CD14-positive monocyte (primary cell): Measurements from ENCODE around the gene RSPH3. TPM values are rescaled to one million over a fixed set of nuclear protein-coding genes. Genes with fewer than 3 reads are reported as not detected.
"Not testable (repeated sequence)": the region's sequence is repeated elsewhere in the genome, so short reads cannot be mapped to it uniquely, and the experiment has no call there.

Source experiments
- DNase-seq, 3 donors: peaks; one replicate each; pipeline ENCODE4 v3.0.0-alpha.2; 2011 to 2022
- H2AFZ ChIP-seq: 2 replicates; pipeline ENCODE4 v1.6.0; 2012; ENCODE audit warnings: mild to moderate bottlenecking, low read depth, low read length, inconsistent platforms; ENCODE audit not compliant: insufficient read depth, poor library complexity, severe bottlenecking
- H3K27ac ChIP-seq, 2 donors: 1 replicate in 1 of 2; 2 replicates in 1 of 2; pipeline ENCODE4 v1.5.1; 2012 to 2013; ENCODE audit warnings: low read length in 2 of 2, control low read depth in 1 of 2, inconsistent platforms in 1 of 2, low read depth in 1 of 2, mild to moderate bottlenecking in 1 of 2
- H3K27me3 ChIP-seq, 2 donors: one replicate each; pipeline versions ENCODE4 v1.6.0 to v1.6.1; 2011 to 2013; ENCODE audit warnings: low read length in 2 of 2; ENCODE audit not compliant: control insufficient read depth in 2 of 2, insufficient read depth in 2 of 2
- H3K36me3 ChIP-seq, 2 donors: replicated peaks in 1 of 2; 1 replicate in 1 of 2; 2 replicates in 1 of 2; pipeline versions ENCODE4 v1.5.1 to v1.6.1; 2012 to 2013; ENCODE audit warnings: low read length in 2 of 2, control low read depth in 1 of 2, inconsistent platforms in 1 of 2, mild to moderate bottlenecking in 1 of 2; ENCODE audit not compliant: insufficient read depth in 2 of 2, control insufficient read depth in 1 of 2
- H3K4me1 ChIP-seq, 2 donors: 1 replicate in 1 of 2; 2 replicates in 1 of 2; pipeline versions ENCODE4 v1.5.1 to v1.6.1; 2012 to 2013; ENCODE audit warnings: low read length in 2 of 2, control low read depth in 1 of 2, inconsistent platforms in 1 of 2, mild to moderate bottlenecking in 1 of 2, moderate library complexity in 1 of 2; ENCODE audit not compliant: insufficient read depth in 2 of 2, control insufficient read depth in 1 of 2
- H3K4me2 ChIP-seq: replicated peaks from 2 replicates; pipeline ENCODE3; 2012; ENCODE audit warnings: low read length, moderate library complexity, mild to moderate bottlenecking; ENCODE audit not compliant: poor library complexity, severe bottlenecking; ENCODE audit errors: extremely low read depth
- H3K4me3 ChIP-seq, 3 experiments: fragments of 200-600 bp in 1 of 3; sonication (generic) in 1 of 3; replicated peaks in 1 of 3; 1 replicate in 2 of 3; 2 replicates in 1 of 3; pipeline ENCODE4 v1.5.1; 2011 to 2013; ENCODE audit warnings: low read length in 3 of 3, mild to moderate bottlenecking in 3 of 3, control low read depth in 2 of 3, low read depth in 2 of 3, inconsistent platforms in 1 of 3, moderate library complexity in 1 of 3
- H3K79me2 ChIP-seq: 2 replicates; pipeline ENCODE4 v1.6.0; 2012; ENCODE audit warnings: mild to moderate bottlenecking, control low read depth, inconsistent platforms, low read length, moderate library complexity; ENCODE audit not compliant: insufficient read depth
- H3K9ac ChIP-seq: 2 replicates; pipeline ENCODE4 v1.6.0; 2017; ENCODE audit warnings: low read length, mild to moderate bottlenecking; ENCODE audit not compliant: insufficient read depth, poor library complexity, severe bottlenecking
- H3K9me3 ChIP-seq, 2 donors: replicated peaks in 1 of 2; 1 replicate in 1 of 2; 2 replicates in 1 of 2; pipeline versions ENCODE4 v1.5.1 to v1.6.1; 2012 to 2013; ENCODE audit warnings: low read length in 2 of 2, control low read depth in 1 of 2; ENCODE audit not compliant: control insufficient read depth in 1 of 2, insufficient read depth in 1 of 2
- H4K20me1 ChIP-seq: 2 replicates; pipeline ENCODE4 v1.6.0; 2012; ENCODE audit warnings: mild to moderate bottlenecking, low read length, control low read depth, moderate library complexity; ENCODE audit not compliant: insufficient read depth
- H3K27ac Mint-ChIP-seq, 7 donors: one replicate each; pipeline ENCODE4 v1.8.0; 2020; ENCODE audit warnings: mild to moderate bottlenecking in 7 of 7, mixed read lengths in 7 of 7, moderate library complexity in 6 of 7, inconsistent platforms in 2 of 7
- H3K27me3 Mint-ChIP-seq, 3 donors: one replicate each; pipeline ENCODE4 v1.8.0; 2021 to 2022; ENCODE audit warnings: low read depth in 3 of 3, mild to moderate bottlenecking in 3 of 3, mixed read lengths in 3 of 3, moderate library complexity in 3 of 3, inconsistent platforms in 1 of 3
- H3K36me3 Mint-ChIP-seq, 2 donors: one replicate each; pipeline ENCODE4 v1.8.0; 2020; ENCODE audit warnings: mixed read lengths in 2 of 2, inconsistent platforms in 1 of 2, mild to moderate bottlenecking in 1 of 2
- H3K4me1 Mint-ChIP-seq: one replicate; pipeline ENCODE4 v1.8.0; 2020; ENCODE audit warnings: mild to moderate bottlenecking, mixed read lengths
- H3K4me3 Mint-ChIP-seq, 2 donors: one replicate each; pipeline ENCODE4 v1.8.0; 2020; ENCODE audit warnings: mild to moderate bottlenecking in 2 of 2, mixed read lengths in 2 of 2, moderate library complexity in 1 of 2
- H3K9me3 Mint-ChIP-seq, 7 donors: one replicate each; pipeline ENCODE4 v1.8.0; 2020 to 2022; ENCODE audit warnings: mixed read lengths in 7 of 7, mild to moderate bottlenecking in 6 of 7, moderate library complexity in 6 of 7, inconsistent platforms in 2 of 7
- WGBS: methylation state at CpG from one replicate; pipeline ENCODE4 v1.1.5; 2013; ENCODE audit warnings: missing lambda C conversion rate; ENCODE audit not compliant: insufficient coverage; 5-methylcytosine and 5-hydroxymethylcytosine counted together
- intact Hi-C, 2 donors: fragments of 100-400 bp; cut with micrococcal nuclease; formaldehyde crosslinking; loops; one replicate each; pipeline versions ENCODE4 v1.15.0 to v1.15.1; 2023
- polyA plus RNA-seq, 3 donors: library from polyadenylated mRNA; depleted of rRNA in 1 of 3; unstranded in 2 of 3; stranded (reverse) in 1 of 3; fragments of 300-500 nt in 2 of 3; fragments of >200 nt in 1 of 3; fragmentation: Illumina TruSeq in 2 of 3; gene quantifications; 1 replicate in 2 of 3; 2 replicates in 1 of 3; pipeline ENCODE4 v1.2.3, GENCODE V29; 2012 to 2021
- TF ChIP-seq, protein P1 (sequence below): fragments of 200-600 bp; IDR thresholded peaks from one replicate; pipeline ENCODE4 v1.8.0; 2022; ENCODE audit warnings: antibody characterized with exemption, mild to moderate bottlenecking

Gene RSPH3
- polyA plus RNA-seq, 3 donors: 2.8 to 9.6 (median 4.6) TPM

- H3K9me3 ChIP-seq: peaks cover 0 to 3% of the 10 kb centered on the region in 2 donors
- H3K27ac ChIP-seq: no peak overlapping the region
- Mint-ChIP-seq H3K36me3 (peaks cover 2% of the 10 kb centered on the region in 2 donors), H3K27me3 (peaks cover 0 to 3% (median 0%) of the 10 kb centered on the region in 3 donors), H3K4me1 (peaks cover 31% of the 10 kb centered on the region), H3K27ac (peak overlapping the region in 5 of 7 donors; percentile 15 to 70 (median 35)), H3K4me3 (no peak overlapping the region), H3K9me3 (peaks cover 0 to 6% (median 4%) of the 10 kb centered on the region in 7 donors)
- H3K36me3 ChIP-seq: no peaks in the 10 kb centered on the region
- no peak overlapping the region for H3K4me2 ChIP-seq
- H3K27me3 ChIP-seq: no peaks in the 10 kb centered on the region
- H3K79me2 ChIP-seq: no peaks in the 10 kb centered on the region
- intact Hi-C loops: loop anchor here in 1 of 2 donors (5.0 kb wide), 1 partner anchor 89 kb away; no protein-coding TSS in a partner anchor
- WGBS: 53% methylated on average over 3 of the region's 5 CpGs
- peak; percentile 35 to 49 (median 48) for DNase-seq
- H3K4me1 ChIP-seq: peaks cover 16 to 25% of the 10 kb centered on the region in 2 donors
- TF ChIP-seq, protein P1, sequence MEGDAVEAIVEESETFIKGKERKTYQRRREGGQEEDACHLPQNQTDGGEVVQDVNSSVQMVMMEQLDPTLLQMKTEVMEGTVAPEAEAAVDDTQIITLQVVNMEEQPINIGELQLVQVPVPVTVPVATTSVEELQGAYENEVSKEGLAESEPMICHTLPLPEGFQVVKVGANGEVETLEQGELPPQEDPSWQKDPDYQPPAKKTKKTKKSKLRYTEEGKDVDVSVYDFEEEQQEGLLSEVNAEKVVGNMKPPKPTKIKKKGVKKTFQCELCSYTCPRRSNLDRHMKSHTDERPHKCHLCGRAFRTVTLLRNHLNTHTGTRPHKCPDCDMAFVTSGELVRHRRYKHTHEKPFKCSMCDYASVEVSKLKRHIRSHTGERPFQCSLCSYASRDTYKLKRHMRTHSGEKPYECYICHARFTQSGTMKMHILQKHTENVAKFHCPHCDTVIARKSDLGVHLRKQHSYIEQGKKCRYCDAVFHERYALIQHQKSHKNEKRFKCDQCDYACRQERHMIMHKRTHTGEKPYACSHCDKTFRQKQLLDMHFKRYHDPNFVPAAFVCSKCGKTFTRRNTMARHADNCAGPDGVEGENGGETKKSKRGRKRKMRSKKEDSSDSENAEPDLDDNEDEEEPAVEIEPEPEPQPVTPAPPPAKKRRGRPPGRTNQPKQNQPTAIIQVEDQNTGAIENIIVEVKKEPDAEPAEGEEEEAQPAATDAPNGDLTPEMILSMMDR: no peak
- no peak overlapping the region for H3K9ac ChIP-seq
- H2AFZ ChIP-seq: peak overlapping the region; percentile 43
- H4K20me1 ChIP-seq: no peaks in the 10 kb centered on the region
- H3K4me3 ChIP-seq: no peak overlapping the region
These were observed 13.2 kb upstream of the RSPH3 start for GRCh38 chr6:159013229-159013628.

- Mint-ChIP-seq H3K36me3 (peaks cover 2% of the 10 kb centered on the region in 2 donors), H3K27ac (no peak overlapping the region), H3K27me3 (peaks cover 0 to 3% (median 0%) of the 10 kb centered on the region in 3 donors), H3K4me3 (no peak overlapping the region), H3K9me3 (peaks cover 0 to 6% (median 4%) of the 10 kb centered on the region in 7 donors), H3K4me1 (peaks cover 29% of the 10 kb centered on the region)
- Histone ChIP-seq H3K4me1 (peaks cover 16 to 23% of the 10 kb centered on the region in 2 donors), H3K4me2 (no peak overlapping the region), H3K36me3 (no peaks in the 10 kb centered on the region), H2AFZ (no peak overlapping the region), H3K4me3 (no peak overlapping the region), H3K27me3 (no peaks in the 10 kb centered on the region), H3K27ac (no peak overlapping the region), H3K79me2 (no peaks in the 10 kb centered on the region), H3K9ac (no peak overlapping the region), H3K9me3 (peaks cover 0 to 3% of the 10 kb centered on the region in 2 donors), H4K20me1 (no peaks in the 10 kb centered on the region)
- intact Hi-C loops: loop anchor here in 1 of 2 donors (5.0 kb wide), 1 partner anchor 90 kb away; no protein-coding TSS in a partner anchor
- 100% methylated on average over 1 of the region's 4 CpGs for WGBS
- DNase-seq: no peak
- TF ChIP-seq, protein P1: no peak
These were observed 12.2 kb upstream of the RSPH3 start for GRCh38 chr6:159012201-159012600.

DNA sequence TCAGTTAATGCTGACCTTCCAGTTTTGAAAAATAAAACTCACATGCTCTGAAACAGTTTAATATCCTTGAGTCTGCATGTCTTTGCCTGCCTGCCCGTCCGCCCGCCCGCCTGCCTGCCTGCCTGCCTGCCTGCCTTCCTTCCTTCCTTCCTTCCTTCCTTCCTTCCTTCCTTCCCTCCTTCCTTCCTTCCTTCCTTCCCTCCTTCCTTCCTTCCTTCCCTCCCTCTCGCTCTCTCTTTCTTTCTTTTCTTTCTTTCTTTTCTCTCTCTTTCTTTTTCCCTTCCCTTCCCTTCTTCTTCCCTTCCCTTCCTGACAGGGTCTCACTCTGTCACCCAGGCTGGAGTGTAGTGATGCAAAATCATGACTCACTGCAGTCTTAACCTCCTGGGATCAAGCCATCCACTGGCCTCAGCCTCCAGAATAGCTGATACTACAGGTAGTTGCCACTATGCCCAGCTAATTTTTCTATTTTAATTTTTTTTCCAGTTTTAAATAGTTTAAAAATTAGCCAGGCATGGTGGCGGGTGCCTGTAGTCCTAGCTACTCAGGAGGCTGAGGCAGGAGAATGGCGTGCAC is 10.1 kb upstream of the RSPH3 start:
- H3K27ac Mint-ChIP-seq: peak overlapping the region in 3 of 7 donors; percentile 23 to 73 (median 24)
- H3K9me3 Mint-ChIP-seq, H2AFZ ChIP-seq, H4K20me1 ChIP-seq, H3K27me3 ChIP-seq, H3K27ac ChIP-seq, H3K4me2 ChIP-seq, H3K4me3 Mint-ChIP-seq, H3K4me3 ChIP-seq, H3K9me3 ChIP-seq, H3K27me3 Mint-ChIP-seq, H3K9ac ChIP-seq, H3K79me2 ChIP-seq, H3K36me3 ChIP-seq, H3K36me3 Mint-ChIP-seq: not testable (repeated sequence)
- peak in 2 of 3 donors; percentile 23 to 38 for DNase-seq
- peaks cover 41% of the 10 kb centered on the region for H3K4me1 Mint-ChIP-seq
- WGBS: 36% methylated on average over 6 of the region's 7 CpGs
- H3K4me1 ChIP-seq: peaks cover 29 to 34% of the 10 kb centered on the region in 2 donors
- intact Hi-C loops: loop anchor here in 1 of 2 donors (5.0 kb wide), 1 partner anchor 92 kb away; no protein-coding TSS in a partner anchor
